ENCODE data around the gene MYRIP.
"Not testable (repeated sequence)": the region's sequence is repeated elsewhere in the genome, so short reads cannot be mapped to it uniquely, and the experiment has no call there.

DNA sequence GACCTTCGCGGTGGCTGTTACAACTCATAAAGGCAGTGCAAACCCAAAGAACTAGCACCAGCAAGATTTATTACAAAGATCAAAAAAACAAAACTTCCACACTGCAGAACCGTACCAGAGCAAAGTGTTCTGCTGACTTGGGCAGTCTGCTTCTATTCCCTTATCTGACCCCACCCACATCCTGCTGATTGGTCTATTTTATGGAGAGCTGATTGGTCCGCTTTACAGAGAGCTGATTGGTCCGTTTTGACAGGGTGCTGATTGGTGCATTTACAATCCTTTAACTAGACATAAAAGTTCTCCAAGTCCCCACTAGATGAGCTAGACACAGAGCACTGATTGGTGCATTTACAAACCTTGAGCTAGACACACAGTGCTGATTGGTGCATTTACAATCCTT is 31.2 kb upstream of the MYRIP start:
- TF ChIP-seq, protein P1, sequence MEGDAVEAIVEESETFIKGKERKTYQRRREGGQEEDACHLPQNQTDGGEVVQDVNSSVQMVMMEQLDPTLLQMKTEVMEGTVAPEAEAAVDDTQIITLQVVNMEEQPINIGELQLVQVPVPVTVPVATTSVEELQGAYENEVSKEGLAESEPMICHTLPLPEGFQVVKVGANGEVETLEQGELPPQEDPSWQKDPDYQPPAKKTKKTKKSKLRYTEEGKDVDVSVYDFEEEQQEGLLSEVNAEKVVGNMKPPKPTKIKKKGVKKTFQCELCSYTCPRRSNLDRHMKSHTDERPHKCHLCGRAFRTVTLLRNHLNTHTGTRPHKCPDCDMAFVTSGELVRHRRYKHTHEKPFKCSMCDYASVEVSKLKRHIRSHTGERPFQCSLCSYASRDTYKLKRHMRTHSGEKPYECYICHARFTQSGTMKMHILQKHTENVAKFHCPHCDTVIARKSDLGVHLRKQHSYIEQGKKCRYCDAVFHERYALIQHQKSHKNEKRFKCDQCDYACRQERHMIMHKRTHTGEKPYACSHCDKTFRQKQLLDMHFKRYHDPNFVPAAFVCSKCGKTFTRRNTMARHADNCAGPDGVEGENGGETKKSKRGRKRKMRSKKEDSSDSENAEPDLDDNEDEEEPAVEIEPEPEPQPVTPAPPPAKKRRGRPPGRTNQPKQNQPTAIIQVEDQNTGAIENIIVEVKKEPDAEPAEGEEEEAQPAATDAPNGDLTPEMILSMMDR (IDR thresholded peaks at IDR 0.05; ENCODE audit: insufficient read depth, low read length, poor library complexity, severe bottlenecking), result not testable (repeated sequence)
- not testable (repeated sequence) for TF ChIP-seq EZH2phosphoT487 (conservative IDR thresholded peaks at IDR 0.05; ENCODE audit: low read length)

Data from SU-DHL-6 (cell line).